HG03460 (cell line): Measurements from ENCODE around the gene ATOH7.
"Not testable (repeated sequence)": the region's sequence is repeated elsewhere in the genome, so short reads cannot be mapped to it uniquely, and the experiment has no call there.

Experiments used
- ATAC-seq: cut with Tn5 transposase; IDR thresholded peaks from one replicate; pipeline ENCODE4 v1.9.1; 2021; ENCODE audit not compliant: unreplicated experiment

Gene ATOH7

DNA sequence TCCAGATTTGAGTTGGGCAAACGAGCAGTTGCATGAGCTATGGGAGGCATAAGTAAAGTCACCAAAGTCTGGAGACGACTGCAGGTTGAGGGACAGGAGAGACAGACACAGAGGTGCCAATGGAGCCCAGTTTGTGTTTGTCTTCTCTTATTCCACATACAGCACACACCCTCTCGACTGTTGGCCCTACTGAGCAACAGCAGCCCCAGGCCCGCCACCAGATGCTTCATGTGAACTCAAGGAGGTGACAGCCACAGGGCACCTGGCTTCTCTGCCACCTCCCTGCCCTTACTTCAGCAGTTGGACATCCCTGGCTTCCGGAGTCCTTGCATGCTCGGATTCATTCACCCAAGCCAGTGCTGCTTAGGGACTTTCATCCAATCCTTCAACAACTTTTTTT, 6.5 kb upstream of the ATOH7 start:
- ATAC-seq: no peak

- no peak for ATAC-seq
Observed at GRCh38 chr10:68237173-68237572, 5.3 kb upstream of the ATOH7 start.

GRCh38 chr10:68235581-68235980, 3.7 kb upstream of the ATOH7 start:
- ATAC-seq: no peak

- no peak for ATAC-seq
Observed at GRCh38 chr10:68235111-68235510, 3.2 kb upstream of the ATOH7 start.

GRCh38 chr10:68233046-68233445, 1.1 kb upstream of the ATOH7 start:
- ATAC-seq: no peak

DNA sequence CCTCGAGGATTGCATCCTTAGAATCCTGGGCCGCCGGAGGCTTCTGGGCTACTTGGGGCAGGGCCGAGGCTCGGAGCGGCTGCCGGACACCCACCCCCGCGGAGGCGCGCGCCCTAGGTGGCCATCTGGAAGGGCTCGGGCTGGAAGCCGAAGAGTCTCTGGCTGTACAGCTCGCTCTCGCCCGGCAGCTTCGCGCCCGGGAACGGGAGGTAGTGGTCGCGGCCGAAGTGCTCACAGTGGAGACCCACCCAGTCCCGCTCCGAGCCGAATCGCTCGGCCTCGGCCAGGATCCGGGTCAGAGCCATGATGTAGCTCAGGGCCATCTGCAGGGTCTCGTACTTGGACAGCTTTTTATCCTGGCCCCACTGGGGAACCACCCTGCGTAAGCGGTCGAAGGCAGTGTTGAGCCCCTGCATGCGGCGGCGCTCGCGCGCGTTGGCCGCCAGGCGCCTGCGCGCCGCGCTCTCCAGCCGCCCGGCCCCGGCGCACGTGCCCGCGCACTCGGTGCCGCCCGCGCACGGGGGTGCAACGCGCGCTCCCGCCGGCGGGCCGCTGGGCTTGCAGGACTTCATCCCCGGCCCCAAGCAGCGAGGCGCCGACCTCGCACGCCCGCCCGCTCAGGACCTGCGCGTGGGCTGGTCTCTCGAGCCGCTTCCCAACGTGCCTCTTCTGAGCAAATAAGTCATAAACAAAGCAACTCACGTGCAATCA, 652 bp downstream of the ATOH7 start:
- ATAC-seq: peak; percentile 90

DNA sequence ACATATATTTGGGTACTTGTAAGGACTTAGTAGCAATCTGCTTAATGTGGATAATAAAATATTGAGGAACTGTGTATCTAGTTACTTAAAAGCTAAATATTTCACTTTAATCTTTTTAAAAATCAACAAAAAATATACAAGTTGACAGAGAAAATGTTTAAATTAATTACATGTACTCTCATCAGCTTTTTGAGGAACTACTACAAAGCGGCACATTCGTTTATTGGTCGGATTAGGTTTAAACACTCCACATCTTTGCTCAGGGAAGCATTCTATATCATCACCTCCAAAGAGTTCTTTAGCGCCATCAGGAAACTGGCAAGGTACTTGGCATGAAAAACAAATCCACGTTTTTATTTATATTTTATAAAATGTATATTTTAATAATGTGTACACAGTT, 1.6 kb downstream of the ATOH7 start:
- ATAC-seq: no peak

DNA sequence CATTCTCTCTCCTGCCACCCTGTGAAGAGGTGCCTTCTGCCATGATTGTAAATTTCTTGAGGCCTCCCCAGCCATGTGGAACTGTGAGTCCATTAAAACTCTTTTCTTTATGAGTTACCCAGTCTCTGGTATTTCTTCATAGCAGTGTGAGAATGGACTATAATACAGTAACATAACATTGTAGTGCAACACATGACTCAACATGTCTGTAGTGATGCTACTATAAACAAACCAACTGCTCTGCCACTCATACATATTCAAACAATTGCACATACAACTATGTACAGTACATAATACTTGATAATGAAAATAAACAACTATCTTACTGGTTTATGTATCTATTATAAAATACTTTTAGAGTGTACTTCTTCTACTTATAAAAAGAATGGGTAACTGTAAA, 7.1 kb downstream of the ATOH7 start:
- no peak for ATAC-seq

GRCh38 chr10:68223535-68224165, 8.3 kb downstream of the ATOH7 start:
- no peak for ATAC-seq

DNA sequence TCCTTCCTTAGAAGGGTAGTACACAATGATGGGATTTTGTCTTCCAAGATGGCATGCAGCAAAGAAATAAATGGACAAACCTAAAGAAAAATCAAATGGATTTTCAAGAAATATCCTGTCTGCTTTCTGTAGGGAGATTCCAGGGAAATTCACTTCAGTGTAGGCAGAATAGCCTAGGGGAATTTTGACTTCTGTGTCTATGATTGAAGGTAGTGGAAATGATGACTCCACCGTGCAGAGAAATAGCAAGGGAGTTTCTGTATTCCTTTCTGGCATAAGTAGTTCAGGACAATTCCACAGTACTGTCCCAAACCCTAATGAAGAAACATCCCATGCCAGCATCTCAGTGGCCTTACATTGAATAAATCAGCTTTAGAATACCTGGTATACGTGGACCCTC, 9.5 kb downstream of the ATOH7 start:
- ATAC-seq: no peak

GRCh38 chr10:68221196-68221595, 10.7 kb downstream of the ATOH7 start:
- ATAC-seq: no peak

DNA sequence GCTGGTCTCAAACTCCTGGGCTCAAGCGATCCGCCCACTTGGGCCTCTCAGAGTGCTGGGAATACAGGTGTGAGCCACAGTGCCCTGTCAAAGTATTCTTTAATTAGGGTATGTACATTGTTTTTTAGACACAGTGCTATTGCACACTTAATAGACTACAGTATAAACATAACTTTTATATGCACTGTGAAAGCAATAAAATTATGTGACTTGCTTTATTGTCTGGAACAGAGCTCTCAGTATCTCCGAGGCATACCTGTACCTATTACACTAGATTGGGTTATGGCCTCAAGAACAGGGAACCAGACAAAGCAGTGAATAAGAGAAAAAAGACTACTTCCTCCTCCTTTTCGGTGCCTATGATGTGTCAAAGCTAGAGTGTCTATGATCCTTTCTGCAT, 13.1 kb downstream of the ATOH7 start:
- ATAC-seq: no peak

DNA sequence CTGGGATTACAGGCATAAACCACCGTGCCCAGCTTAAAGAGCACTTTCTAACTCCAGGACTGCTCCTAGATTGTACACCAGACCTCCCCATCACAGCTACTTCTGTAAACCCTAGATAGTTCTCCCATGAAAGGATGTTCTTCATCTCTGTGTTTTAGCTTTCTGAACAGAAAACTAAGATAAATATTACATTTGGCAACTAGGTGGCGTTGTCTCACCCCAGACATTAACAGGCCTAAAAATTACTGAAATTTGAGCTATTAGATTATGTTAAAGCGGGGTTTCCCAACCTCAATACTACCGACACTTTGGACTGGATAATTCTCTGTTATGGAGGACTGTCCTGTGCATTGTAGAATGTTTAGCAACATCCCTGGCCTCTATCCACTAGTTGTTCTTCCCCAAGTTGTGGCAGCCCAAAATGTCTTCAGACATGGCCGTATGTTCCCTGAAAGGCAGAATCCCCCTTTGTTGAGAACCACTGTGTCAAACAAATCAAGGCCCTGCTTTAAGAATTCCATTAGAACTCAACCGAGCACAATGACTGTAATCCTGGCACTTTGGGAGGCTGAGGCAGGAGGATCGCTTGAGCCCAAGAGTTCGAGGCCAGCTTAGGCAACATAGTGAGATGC, 19.1 kb downstream of the ATOH7 start:
- ATAC-seq: no peak

DNA sequence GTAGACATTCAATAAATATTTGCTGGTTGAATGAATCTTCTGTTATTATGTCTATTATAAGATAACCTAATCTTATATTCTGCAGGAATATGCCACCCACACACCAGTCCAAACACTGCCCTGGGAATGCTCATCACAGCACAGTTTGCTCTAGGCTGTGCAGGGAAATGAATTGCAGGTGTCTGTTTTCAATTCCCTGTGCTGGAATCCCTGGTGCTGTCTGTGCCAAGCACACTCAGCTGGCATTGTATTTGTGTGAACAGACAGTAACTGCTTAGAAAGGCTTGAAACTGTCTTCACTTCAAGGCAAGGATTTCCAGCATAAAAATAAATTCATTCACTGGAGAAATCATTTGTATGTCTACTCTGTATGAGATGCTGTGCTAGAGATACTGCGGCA, 20.2 kb downstream of the ATOH7 start:
- no peak for ATAC-seq

DNA sequence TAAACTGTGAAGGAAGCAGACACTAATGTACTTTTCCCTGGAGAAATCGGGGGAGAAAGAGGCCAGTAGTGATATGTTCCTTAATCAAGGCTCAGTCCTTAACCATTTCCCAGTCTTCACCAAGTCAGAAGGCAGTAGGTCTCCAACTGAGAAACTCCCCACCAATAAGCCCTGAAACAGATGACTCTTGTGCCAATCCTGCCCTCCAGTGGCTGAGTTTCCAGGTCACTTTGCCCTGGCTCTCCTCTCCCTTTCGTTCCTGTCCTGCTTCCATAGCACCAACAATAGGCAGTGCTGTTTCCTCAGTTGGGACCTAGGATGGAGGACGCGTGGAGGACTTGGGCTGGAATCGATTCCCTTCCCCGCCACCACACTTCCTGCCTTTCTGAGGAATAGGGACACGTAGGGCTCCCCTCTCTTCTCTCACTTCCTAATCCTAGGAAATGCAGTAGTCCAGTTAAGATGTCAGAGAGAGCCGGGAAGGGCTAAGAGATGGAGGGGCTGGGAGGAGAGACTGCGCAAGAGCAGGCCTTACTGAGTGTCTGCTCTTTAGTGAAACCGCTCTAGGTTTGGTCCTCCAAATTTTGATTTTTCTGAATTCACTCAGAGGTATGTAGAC, 23.4 kb downstream of the ATOH7 start:
- ATAC-seq: no peak

- ATAC-seq: no peak
Observed at GRCh38 chr10:68202960-68203353, 29.0 kb downstream of the ATOH7 start.

GRCh38 chr10:68196701-68197100, 35.2 kb downstream of the ATOH7 start:
- ATAC-seq: no peak

DNA sequence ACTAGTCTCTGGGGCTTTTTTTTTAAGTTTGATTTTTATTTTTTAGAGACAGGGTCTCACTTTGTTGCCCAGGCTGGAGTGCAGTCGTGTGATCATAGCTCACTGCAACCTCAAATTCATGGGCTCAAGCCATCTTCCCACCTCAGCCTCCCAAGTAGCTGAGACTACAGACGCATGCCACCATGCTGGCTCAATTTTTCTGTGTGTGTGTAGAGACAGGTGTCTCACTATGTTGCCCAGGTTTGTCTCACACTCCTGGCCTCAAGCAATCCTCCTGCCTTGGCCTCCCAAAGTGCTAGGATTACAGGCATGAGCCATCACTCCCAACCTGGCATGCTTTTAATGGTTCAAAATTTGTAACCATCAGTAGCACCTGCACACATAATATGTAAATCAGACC, 36.1 kb downstream of the ATOH7 start:
- ATAC-seq: not testable (repeated sequence)

DNA sequence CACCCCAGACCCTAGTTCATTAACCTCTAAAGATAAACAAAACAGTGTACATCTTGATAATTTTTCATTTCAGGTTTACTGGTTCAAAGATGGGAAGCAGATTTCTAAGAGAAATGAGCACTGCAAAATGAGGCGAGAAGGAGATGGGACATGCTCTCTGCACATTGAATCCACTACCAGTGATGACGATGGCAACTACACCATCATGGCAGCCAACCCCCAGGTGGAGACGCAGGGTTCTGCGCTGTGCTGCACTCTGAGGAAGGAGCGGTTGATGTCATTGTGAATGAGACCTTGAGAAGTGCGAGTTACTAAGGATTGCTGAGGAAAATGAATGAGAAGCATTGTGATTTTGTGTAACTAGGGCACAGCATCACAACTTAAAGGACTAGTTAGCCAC, 37.6 kb downstream of the ATOH7 start:
- ATAC-seq: no peak

GRCh38 chr10:68192113-68192512, 39.8 kb downstream of the ATOH7 start:
- no peak for ATAC-seq

- no peak for ATAC-seq
Observed at GRCh38 chr10:68188835-68189234, 43.1 kb downstream of the ATOH7 start.

DNA sequence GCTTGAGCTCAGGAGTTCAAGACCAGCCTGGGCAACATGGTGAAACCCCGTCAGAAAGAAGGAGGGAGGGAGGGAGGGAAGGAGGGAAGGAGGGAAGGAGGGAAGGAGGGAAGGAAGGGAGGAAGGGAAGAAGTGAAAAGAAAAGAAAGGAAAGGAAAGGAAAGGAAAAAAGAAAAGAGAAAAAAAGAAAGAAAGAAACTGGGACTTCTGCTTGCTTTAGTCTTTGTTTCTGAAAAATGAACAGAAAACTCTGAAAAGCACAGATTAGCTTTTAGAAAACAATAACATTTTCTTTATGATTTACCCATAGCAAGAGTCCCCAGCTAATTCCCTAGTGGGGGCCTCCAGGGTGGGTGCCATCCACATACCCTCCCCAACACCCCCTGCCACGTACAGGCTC, 46.8 kb downstream of the ATOH7 start:
- ATAC-seq: no peak
